Measurements from ENCODE around the gene CALB2.

DNA sequence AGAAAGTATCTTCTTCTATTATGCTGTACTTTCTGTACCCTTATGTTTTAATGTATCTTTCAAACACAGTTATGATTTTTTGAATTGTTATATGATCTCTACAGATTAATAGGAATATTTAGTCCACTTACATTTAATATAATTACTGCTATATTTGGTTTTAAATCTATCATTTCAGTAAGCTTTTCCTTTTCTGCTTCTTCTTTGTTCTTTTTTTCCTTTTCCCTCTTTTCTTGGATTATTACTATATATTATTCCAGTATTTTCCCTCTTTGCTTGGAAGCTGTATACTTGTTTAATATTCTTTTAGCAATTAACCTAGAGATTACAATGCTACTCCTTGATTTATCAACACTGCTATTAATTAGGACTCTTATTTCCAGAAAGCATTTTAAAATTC is 69.9 kb downstream of the CALB2 start:
- TF ChIP-seq SPI1 (IDR thresholded peaks at IDR 0.05; ENCODE audit: low read depth, low read length) (no peak), POLR2A (IDR thresholded peaks at IDR 0.05; ENCODE audit: low read depth, low read length) (no peak), POLR2AphosphoS5 (IDR thresholded peaks at IDR 0.05; ENCODE audit: low read depth, low read length) (no peak), TAF1 (IDR thresholded peaks at IDR 0.05; ENCODE audit: low read depth, low read length) (no peak)

Measured in GM12891 (cell line).